ENCODE measurements around the gene BCL11A. TPM values are rescaled to one million over a fixed set of nuclear protein-coding genes. Genes with fewer than 3 reads are reported as not detected.

Gene BCL11A
- total RNA-seq, 2 experiments from 2014 or later = 0.40 to 0.64 TPM

DNA sequence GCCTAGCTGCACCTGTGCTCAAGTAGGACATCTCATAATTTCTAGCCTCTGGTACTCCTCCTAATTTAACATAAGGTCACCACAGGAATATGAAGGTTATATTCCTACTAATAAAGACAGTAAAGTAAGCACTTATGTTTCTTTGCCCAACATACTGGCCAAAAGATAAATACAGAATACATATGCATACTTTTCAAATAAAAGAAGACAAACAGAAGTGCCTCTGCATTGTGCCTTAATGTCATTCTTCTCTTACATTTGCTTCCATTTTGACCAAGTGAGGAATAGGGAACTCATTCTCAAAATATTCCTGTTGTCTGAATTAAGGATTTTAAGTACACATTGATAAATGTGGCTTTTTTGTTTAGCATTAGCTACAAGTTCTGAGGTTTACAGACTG, 5.6 kb downstream of the BCL11A start:
- H3K4me1 Mint-ChIP-seq = peaks cover 19% of the 10 kb centered on the region
- no peak for ATAC-seq (ENCODE audit: low read depth)

DNA sequence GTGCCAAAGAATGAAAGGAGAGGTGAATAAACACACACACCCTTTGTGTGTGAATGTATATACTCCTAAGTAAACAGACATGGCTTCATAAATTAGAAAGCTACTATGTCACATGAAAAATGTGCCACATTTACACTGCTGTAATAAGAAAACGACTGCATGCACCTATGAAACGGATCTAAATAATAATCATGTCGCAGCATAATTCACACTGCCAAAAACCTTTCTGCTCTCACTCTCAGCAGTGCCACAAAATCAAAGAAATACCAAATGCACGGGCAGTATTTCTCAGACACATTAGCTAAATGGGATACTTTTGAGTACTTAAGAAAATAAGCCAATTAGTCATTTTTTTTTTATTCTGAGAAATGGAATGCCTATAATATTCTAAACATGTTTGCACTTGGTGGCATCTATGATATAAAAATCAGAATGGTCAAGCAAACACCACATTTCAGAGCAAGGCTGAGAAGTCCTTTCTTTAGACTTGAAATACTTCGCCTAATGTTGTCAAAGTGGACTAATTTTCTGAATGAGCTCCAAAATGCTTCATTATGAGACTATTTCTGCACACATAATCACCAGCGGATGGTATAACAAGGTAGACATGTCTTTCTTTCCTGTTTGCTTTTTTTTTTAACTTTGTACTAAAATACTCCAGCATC, 6.6 kb downstream of the BCL11A start:
- no peak for DNase-seq
- POLR2A ChIA-PET = no interaction called here
- H3K27me3 Mint-ChIP-seq = peaks cover 78% of the 10 kb centered on the region
- H3K36me3 Mint-ChIP-seq = no peaks in the 10 kb centered on the region
- peaks cover 18% of the 10 kb centered on the region for H3K4me1 Mint-ChIP-seq
- no peak overlapping the region for H3K27ac Mint-ChIP-seq
- ATAC-seq (ENCODE audit: low read depth) = no peak
- H3K9me3 Mint-ChIP-seq = no peaks in the 10 kb centered on the region
- H3K4me3 Mint-ChIP-seq = no peak overlapping the region

More for the DNA sequence above, 5.6 kb downstream of the BCL11A start:
- no peaks in the 10 kb centered on the region for H3K9me3 Mint-ChIP-seq
- no peak overlapping the region for H3K27ac Mint-ChIP-seq
- H3K27me3 Mint-ChIP-seq = peaks cover 83% of the 10 kb centered on the region
- H3K36me3 Mint-ChIP-seq = no peaks in the 10 kb centered on the region
- H3K4me3 Mint-ChIP-seq = no peak overlapping the region
- POLR2A ChIA-PET = no interaction called here
- no peak for DNase-seq

DNA sequence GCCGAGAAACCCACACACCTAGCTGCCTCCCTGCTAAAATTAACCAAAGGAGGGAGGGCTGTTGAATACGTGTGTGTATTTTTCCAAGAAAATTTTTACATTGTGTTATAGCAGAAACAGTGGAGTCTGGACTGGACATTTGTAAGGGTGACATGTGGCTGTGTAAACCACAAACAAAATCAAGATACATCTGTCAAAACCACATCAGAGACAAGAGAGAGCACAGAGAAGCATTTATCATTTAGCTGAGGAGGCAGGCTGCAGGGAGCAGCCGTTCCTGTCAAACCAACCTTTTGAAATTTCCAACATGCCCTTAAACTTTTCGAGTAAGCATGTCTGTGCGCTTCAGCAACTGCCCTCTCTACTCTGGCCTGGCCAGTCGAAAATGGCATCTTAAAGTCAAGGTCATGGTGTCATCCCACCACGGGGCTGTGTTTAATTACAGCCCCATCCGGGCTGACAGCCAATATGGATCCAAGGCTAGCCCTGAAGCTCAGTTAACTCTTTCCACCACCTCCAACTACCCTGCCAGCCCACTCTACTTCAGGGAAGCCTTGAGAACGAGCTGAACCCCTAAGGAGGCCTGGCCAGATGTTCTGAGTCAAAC, 8.4 kb downstream of the BCL11A start:
- no peak for ATAC-seq (ENCODE audit: low read depth)
- no peak overlapping the region for H3K27ac Mint-ChIP-seq
- POLR2A ChIA-PET = no interaction called here
- H3K27me3 Mint-ChIP-seq = peaks cover 75% of the 10 kb centered on the region
- H3K36me3 Mint-ChIP-seq = no peaks in the 10 kb centered on the region
- peaks cover 15% of the 10 kb centered on the region for H3K4me1 Mint-ChIP-seq
- DNase-seq = no peak
- no peaks in the 10 kb centered on the region for H3K9me3 Mint-ChIP-seq
- no peak overlapping the region for H3K4me3 Mint-ChIP-seq

DNA sequence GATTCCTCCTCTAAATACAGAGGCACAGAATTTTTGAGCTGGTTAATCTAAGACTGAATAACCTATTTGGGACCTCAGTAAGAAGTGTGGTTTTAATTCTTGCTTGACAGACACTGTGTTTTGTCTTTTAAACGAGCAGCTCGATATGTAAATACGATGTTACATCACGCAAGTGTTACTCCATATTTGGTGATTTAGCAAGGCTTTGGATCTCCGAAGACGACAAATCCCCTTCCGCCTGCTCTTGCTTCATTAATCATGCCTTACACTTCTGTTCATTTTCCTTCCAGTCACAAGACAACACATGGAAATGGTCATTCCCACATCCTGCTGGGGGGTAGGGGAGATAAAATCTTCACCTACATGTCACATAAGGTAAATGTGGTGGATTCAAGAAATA, 9.4 kb downstream of the BCL11A start:
- Mint-ChIP-seq H3K4me1 (peaks cover 7% of the 10 kb centered on the region), H3K27me3 (peaks cover 71% of the 10 kb centered on the region), H3K27ac (no peak overlapping the region), H3K9me3 (no peaks in the 10 kb centered on the region), H3K36me3 (no peaks in the 10 kb centered on the region), H3K4me3 (no peak overlapping the region)
- POLR2A ChIA-PET = no interaction called here
- no peak for ATAC-seq (ENCODE audit: low read depth)
- DNase-seq = no peak

DNA sequence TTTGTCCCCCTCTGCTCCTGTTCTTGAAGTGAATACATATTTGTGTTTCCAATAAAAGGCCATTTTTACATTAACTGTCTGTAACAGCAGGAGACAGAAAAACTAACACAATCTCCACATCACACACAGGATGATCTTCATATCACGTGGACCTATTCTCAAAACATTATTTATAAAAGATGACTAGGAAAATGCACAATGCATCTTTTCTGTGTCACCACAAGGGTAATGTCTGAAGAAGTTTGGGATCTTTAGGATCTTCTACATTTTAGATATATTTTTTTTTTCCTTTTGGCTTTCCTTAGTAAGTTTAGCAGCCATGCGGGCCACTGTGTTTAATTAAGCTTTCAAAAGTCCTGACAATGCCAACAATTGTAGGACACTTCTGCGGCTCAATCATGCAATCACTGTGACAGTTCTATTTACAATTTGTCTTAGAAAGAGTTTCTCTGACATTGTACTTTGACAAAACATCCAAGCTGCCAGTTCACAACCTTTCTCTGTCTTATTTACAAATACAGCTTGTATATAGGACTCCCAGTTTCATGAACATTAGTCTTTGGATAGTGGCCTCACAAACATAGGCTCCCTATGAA, 12.3 kb downstream of the BCL11A start:
- no peaks in the 10 kb centered on the region for H3K9me3 Mint-ChIP-seq
- ATAC-seq (ENCODE audit: low read depth) = no peak
- peaks cover 60% of the 10 kb centered on the region for H3K27me3 Mint-ChIP-seq
- H3K27ac Mint-ChIP-seq = no peak overlapping the region
- H3K4me1 Mint-ChIP-seq = peaks cover 6% of the 10 kb centered on the region
- DNase-seq = no peak
- H3K36me3 Mint-ChIP-seq = no peaks in the 10 kb centered on the region
- POLR2A ChIA-PET = no interaction called here
- no peak overlapping the region for H3K4me3 Mint-ChIP-seq

DNA sequence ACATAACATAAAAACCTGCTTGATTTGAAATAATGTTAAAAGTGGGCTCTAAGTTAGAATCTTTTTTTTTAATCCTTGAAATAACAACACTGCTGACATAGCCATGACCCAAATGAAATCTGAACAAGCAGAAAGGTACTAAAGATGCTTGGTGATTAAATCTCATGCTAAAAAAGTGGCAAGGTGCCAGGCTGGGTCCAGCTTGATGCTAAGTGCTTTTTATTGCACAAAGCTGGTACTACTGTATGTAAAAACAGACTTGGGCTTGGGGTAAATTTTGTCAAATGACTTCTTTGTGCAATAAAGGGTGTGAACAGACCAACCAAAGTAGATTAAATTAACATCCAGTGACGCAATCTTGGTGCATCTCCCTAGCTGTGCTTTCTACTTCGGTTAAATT, 13.4 kb downstream of the BCL11A start:
- Mint-ChIP-seq H3K27me3 (peaks cover 59% of the 10 kb centered on the region), H3K9me3 (no peaks in the 10 kb centered on the region), H3K27ac (no peak overlapping the region), H3K36me3 (no peaks in the 10 kb centered on the region), H3K4me3 (no peak overlapping the region), H3K4me1 (peaks cover 2% of the 10 kb centered on the region)
- POLR2A ChIA-PET = no interaction called here
- DNase-seq (no peak), ATAC-seq (ENCODE audit: low read depth) (no peak)

DNA sequence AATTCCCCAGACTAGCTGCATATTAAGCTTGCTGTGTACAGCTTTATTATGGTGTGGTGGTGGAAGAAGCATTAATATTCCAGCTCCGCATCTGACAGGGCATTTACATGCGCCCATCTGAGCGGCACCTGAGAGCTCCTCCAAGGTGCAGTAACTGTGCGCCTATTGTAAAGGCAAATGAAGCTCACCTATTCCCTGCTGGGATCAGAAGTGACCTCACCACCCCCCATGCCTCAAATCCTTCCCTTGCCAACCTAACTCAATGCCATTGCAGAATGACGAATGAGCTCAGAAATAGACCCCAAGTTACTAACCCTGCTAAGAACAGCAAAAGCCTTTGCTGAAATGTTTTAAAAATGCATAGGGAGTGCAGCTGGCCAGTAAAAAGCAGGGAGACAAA, 14.3 kb downstream of the BCL11A start:
- POLR2A ChIA-PET = no interaction called here
- H3K9me3 Mint-ChIP-seq = no peaks in the 10 kb centered on the region
- H3K27ac Mint-ChIP-seq = no peak overlapping the region

DNA sequence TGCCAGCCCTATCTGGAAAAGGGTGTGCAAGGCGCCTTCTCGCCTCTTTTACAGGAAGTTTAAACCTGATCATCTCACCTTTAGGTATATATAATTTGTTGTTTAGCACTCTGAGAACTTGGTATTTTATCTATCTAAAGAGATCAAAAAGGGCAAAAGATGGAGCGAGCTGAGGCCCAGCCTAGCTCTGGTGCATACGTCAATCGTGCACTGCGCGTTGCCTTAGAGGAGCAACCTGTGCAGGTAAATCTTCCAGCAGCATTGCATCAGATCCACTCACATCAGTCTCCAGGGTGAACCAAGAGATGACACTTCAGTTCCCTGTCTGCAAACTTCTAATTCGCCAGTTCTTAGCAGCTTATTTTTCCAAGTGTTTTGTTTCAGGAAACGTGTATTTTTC, 15.4 kb downstream of the BCL11A start:
- H3K9me3 Mint-ChIP-seq = no peaks in the 10 kb centered on the region
- H3K27me3 Mint-ChIP-seq = peaks cover 54% of the 10 kb centered on the region
- no peak for DNase-seq
- H3K36me3 Mint-ChIP-seq = no peaks in the 10 kb centered on the region
- H3K27ac Mint-ChIP-seq = no peak overlapping the region
- POLR2A ChIA-PET = no interaction called here
- H3K4me1 Mint-ChIP-seq = no peaks in the 10 kb centered on the region
- H3K4me3 Mint-ChIP-seq = no peak overlapping the region
- no peak for ATAC-seq (ENCODE audit: low read depth)

More for the DNA sequence above, 14.3 kb downstream of the BCL11A start:
- ATAC-seq (ENCODE audit: low read depth) (no peak), DNase-seq (no peak)
- Mint-ChIP-seq H3K27me3 (peaks cover 59% of the 10 kb centered on the region), H3K36me3 (no peaks in the 10 kb centered on the region), H3K4me3 (no peak overlapping the region), H3K4me1 (no peaks in the 10 kb centered on the region)

DNA sequence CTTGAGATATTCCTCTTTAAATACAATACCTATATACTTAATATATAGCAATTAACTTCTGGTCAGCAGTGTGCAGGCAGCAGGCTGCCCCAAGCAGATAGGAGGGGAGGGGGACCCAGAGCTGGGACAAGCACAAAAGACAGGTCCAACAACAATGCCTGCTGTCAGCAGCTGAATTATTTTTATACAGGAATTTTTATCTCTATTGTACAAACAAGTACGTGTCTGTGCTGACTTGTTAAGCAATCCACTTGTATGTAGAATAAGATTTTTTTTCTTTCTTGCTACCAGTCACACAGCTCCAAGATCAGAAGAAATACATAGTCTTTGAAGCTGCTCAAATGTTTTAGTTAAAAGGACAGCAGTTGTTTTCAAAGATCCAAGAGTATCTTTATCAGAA, 16.7 kb downstream of the BCL11A start:
- H3K36me3 Mint-ChIP-seq = no peaks in the 10 kb centered on the region
- no peak overlapping the region for H3K27ac Mint-ChIP-seq
- no peaks in the 10 kb centered on the region for H3K4me1 Mint-ChIP-seq
- no peak overlapping the region for H3K4me3 Mint-ChIP-seq
- ATAC-seq (ENCODE audit: low read depth) (no peak), DNase-seq (no peak)
- H3K9me3 Mint-ChIP-seq = no peaks in the 10 kb centered on the region
- H3K27me3 Mint-ChIP-seq = peaks cover 61% of the 10 kb centered on the region
- POLR2A ChIA-PET = no interaction called here

DNA sequence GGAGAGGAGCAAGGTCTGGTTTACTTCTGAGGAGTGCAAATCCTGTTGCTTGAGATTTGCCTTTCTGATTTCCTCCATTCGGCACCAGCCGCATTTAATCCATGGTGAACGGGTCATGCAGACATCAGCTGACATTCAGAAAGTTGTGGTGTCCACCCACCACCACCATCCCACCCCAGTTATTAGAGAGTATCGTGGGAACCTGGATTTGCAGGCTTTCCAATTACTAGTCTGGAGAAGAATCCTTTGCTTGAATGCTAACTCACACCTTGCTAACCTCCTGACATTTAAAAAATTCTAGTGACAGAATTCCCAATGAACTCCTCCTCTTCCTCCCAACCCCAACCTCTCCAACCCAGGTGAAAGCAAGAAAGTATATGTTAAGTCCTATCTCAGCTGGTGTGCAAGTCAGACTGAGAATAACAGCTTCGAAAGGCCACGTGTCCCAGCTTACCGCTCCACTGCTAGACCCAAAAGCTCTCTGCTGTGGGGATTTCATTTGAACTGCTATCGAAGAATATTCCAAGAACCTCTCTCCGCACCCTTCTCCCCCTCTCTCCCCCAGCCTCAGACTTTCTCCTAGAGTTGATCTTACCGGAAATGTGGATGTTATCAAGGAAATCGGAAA, 17.7 kb downstream of the BCL11A start:
- no peaks in the 10 kb centered on the region for H3K36me3 Mint-ChIP-seq
- POLR2A ChIA-PET = no interaction called here
- H3K27me3 Mint-ChIP-seq = peaks cover 56% of the 10 kb centered on the region
- no peak overlapping the region for H3K27ac Mint-ChIP-seq
- no peak overlapping the region for H3K4me3 Mint-ChIP-seq
- ATAC-seq (ENCODE audit: low read depth) (no peak), DNase-seq (no peak)
- no peaks in the 10 kb centered on the region for H3K9me3 Mint-ChIP-seq
- peaks cover under 1% of the 10 kb centered on the region for H3K4me1 Mint-ChIP-seq

DNA sequence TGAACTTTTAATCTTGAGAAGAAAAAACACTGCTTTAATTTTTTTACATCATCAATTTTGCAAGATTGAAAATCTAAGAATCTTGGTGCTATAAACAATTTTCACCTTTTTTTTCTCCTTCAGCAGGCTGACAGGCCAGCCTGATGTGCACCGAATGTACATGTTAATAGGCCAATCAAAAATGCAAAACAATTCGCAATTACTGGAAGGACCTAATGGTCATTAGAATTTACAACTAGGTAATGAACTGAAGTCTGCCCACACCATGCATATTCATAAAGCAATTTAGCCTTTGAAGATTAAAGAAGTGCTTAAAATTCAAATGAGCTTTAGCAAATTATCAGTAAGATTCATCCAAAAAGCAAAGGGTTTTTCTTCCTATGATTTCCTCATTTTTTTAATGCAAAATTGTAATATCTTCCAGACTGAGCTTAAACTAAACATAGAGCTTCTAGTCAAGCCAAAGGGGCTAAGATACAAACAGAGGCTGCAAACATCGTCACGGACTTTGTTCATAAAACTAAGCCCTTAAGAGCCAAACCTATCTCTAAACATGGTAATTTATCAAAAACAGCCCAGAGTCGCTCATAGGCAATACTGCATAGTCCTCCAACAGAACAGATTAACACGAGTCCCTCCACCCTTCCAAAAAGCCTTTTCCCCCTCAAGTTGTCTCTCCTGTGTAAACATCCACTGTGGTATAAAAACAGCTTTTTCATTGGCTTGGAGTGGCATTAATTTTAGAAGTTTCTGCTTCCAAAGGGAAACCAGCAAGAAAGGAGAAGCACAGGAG, 18.4 kb downstream of the BCL11A start:
- POLR2A ChIA-PET = no interaction called here
- Mint-ChIP-seq H3K27me3 (peaks cover 58% of the 10 kb centered on the region), H3K27ac (no peak overlapping the region)

DNA sequence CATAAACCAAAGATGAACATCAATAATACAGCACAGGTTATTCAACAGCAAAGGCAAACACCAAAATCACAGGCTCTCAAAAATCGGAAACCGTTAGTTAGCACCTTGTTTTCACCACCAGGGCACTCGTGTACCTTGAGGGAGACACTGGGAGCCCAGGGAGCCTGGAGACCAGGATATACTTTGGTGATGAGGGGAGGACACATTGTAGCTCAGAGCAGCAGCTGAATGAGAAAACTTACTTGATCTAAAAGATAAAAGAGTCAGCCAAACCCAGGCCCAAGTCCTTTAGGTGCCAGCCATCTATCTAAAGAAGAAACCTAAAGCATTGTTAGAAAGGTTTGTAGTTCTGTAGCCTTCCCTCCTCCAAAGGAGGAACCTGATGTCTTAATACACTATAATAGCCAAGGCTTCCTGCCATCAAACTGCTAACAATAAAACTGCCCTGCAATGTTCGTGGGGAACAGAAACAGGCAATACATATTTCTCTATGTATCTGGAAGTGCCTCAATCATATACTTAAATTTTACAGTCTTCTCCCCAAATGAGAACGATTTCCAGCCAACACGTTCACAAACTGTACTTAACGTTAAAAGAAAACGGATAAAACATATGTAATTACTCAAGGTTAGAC, 19.3 kb downstream of the BCL11A start:
- Mint-ChIP-seq H3K4me3 (no peak overlapping the region), H3K4me1 (peaks cover 2% of the 10 kb centered on the region), H3K27ac (no peak overlapping the region), H3K27me3 (peaks cover 61% of the 10 kb centered on the region), H3K9me3 (no peaks in the 10 kb centered on the region), H3K36me3 (no peaks in the 10 kb centered on the region)
- DNase-seq (no peak), ATAC-seq (ENCODE audit: low read depth) (no peak)
- POLR2A ChIA-PET = no interaction called here

More for the DNA sequence above, 18.4 kb downstream of the BCL11A start:
- DNase-seq = no peak
- peaks cover 2% of the 10 kb centered on the region for H3K4me1 Mint-ChIP-seq
- H3K36me3 Mint-ChIP-seq = no peaks in the 10 kb centered on the region
- no peak overlapping the region for H3K4me3 Mint-ChIP-seq
- ATAC-seq (ENCODE audit: low read depth) = no peak
- H3K9me3 Mint-ChIP-seq = no peaks in the 10 kb centered on the region
